Heart right ventricle (tissue), 16 donors: ENCODE results near the gene TP63. TPM values are rescaled to one million over a fixed set of nuclear protein-coding genes. Genes with fewer than 3 reads are reported as not detected.
"Not testable (repeated sequence)": the region's sequence is repeated elsewhere in the genome, so short reads cannot be mapped to it uniquely, and the experiment has no call there.

Experiments
- ATAC-seq, 8 donors: fragments of 200-7000 bp; cut with Tn5 transposase; one replicate each; pipeline ENCODE4 v1.9.1; 2020; ENCODE audit warnings: mild to moderate bottlenecking in 8 of 8, moderate library complexity in 8 of 8, moderate number of reproducible peaks in 1 of 8
- DNase-seq, 2 donors: peaks; one replicate each; pipeline ENCODE4 v3.0.0-alpha.2; 2020
- H3K27ac ChIP-seq, 10 donors: fragments of 200-600 bp; sonication (generic) in 2 of 10; one replicate each; pipeline versions ENCODE4 v1.5.0 to v1.8.0; 2020 to 2022; ENCODE audit warnings: mild to moderate bottlenecking in 3 of 10
- H3K27me3 ChIP-seq, 7 donors: fragments of 200-600 bp; one replicate each; pipeline ENCODE4 v1.8.0; 2021 to 2022; ENCODE audit warnings: mild to moderate bottlenecking in 2 of 7
- H3K36me3 ChIP-seq, 9 donors: fragments of 200-600 bp; sonication (generic) in 1 of 9; one replicate each; pipeline versions ENCODE4 v1.5.0 to v1.8.0; 2020 to 2022; ENCODE audit warnings: mild to moderate bottlenecking in 2 of 9
- H3K4me1 ChIP-seq, 9 donors: fragments of 200-600 bp; sonication (generic) in 1 of 9; one replicate each; pipeline versions ENCODE4 v1.5.0 to v1.8.0; 2020 to 2022; ENCODE audit warnings: mild to moderate bottlenecking in 4 of 9
- H3K4me3 ChIP-seq, 10 donors: fragments of 200-600 bp; sonication (generic) in 2 of 10; one replicate each; pipeline versions ENCODE4 v1.5.0 to v1.8.0; 2020 to 2022; ENCODE audit warnings: mild to moderate bottlenecking in 7 of 10, moderate library complexity in 2 of 10
- H3K9me3 ChIP-seq, 11 donors: fragments of 200-600 bp in 10 of 11; sonication (generic) in 2 of 11; one replicate each; pipeline versions ENCODE4 v1.5.0 to v1.8.0; 2013 to 2022; ENCODE audit warnings: mild to moderate bottlenecking in 2 of 11, control low read depth in 1 of 11, moderate library complexity in 1 of 11
- CTCF ChIP-seq, 9 donors: fragments of 200-600 bp; sonication (generic) in 2 of 9; IDR thresholded peaks; one replicate each; pipeline versions ENCODE4 v1.5.0 to v1.8.0; 2021 to 2022; ENCODE audit warnings: antibody characterized with exemption in 9 of 9, mild to moderate bottlenecking in 5 of 9, moderate library complexity in 1 of 9
- WGBS, 2 donors: extraction: QIAGEN DNeasy Blood & Tissue Kit; methylation state at CpG; one replicate each; pipeline ENCODE4 v1.1.7; 2013; ENCODE audit warnings: inconsistent platforms in 1 of 2; 5-methylcytosine and 5-hydroxymethylcytosine counted together
- intact Hi-C, 10 donors: fragments of 100-400 bp; cut with DNase I; formaldehyde crosslinking; loops; one replicate each; pipeline versions ENCODE4 v1.11.1 to v1.14.2; 2022
- polyA plus RNA-seq, 2 donors: library from polyadenylated mRNA; stranded (reverse); fragments of 200-250 nt; gene quantifications; one replicate each; pipeline ENCODE4 v1.2.3, GENCODE V29; 2013
- total RNA-seq, 10 donors: library from RNA; stranded (reverse); fragmentation: NEBNext Ultra II Directional in 3 of 10; extraction: Animal tissue kit (Norgen Biotek cat#: 25700) in 3 of 10; gene quantifications; one replicate each; pipeline versions ENCODE4 v1.2.1 to v1.2.4, GENCODE V29; 2021 to 2023
- donor health status: Arrhythmogenic right ventricular cardiomyopathy.
- donor health status: ischemic (EF 13 %, LVEDD 7.1; RV severe dilation, severe dysfunction).
- donor health status: healthy with polysubstance abuse.
- donor health status: DM: no; HTN: yes; CAD: no.
- donor health status: DM: no; HTN: no; CAD: no.
- donor health status: ischemic (EF 25% LVEDD 6.9; RV normal size, moderate dysfunction).
- donor health status: ischemic (EF 25% LVEDD 5.7; RV mildly dilated, moderate dysfunction).
- donor health status: healthy.
- donor health status: DM: yes; HTN: yes; CAD: no.
- donor health status: Ischemic cardiomyopathy.
- donor health status: ischemic (EF 35%, LVEDD 5.7; RV mildly dilated, moderate dysfunction).
- donor health status: nonischemic (EF 11% LVEDD 7.7; RV severe dilation, severe dysfunction).
- donor health status: DM: yes; HTN: yes; CAD: no.
- donor health status: PGD.
- donor health status: ischemic (EF 29% LVEDD 5.4; RV normal size, mild dysfunction).
- donor health status: nonischemic (EF 23%, LVEDD 6.1; RV moderate dilation, normal function).

Gene TP63
- total and polyA plus RNA-seq, 12 donors, result 0.07 to 1.5 (median 0.49) TPM

- no peak for TF ChIP-seq CTCF (IDR thresholded peaks at IDR 0.05)
- whole genome bisulfite sequencing, 2 donors, result 54 to 69% methylated on average over 1 of the region's 1 CpG
- intact Hi-C loops, result no loop called here
- Histone ChIP-seq H3K9me3 (no peaks in the 10 kb centered on the region), H3K36me3 (no peaks in the 10 kb centered on the region), H3K27me3 (no peaks in the 10 kb centered on the region), H3K4me1 (no peaks in the 10 kb centered on the region), H3K27ac (no peak overlapping the region), H3K4me3 (no peak overlapping the region)
- ATAC-seq (peak in 1 of 8 donors; percentile 73), DNase-seq (no peak)
Measured at GRCh38 chr3:189664311-189664710, 33.1 kb downstream of the TP63 start.

- H3K4me1 ChIP-seq, H3K27me3 ChIP-seq, H3K9me3 ChIP-seq, H3K4me3 ChIP-seq, intact Hi-C loops, ATAC-seq, DNase-seq, H3K36me3 ChIP-seq, H3K27ac ChIP-seq: not testable (repeated sequence)
- 89 to 94% methylated on average over 3 of the region's 3 CpGs for WGBS, 2 donors
Measured at GRCh38 chr3:189672346-189672745, 41.2 kb downstream of the TP63 start.

GRCh38 chr3:189673535-189673934, 42.3 kb downstream of the TP63 start:
- H3K27ac ChIP-seq, result no peak overlapping the region
- intact Hi-C loops, result no loop called here
- ATAC-seq (no peak), DNase-seq (no peak)
- no peak overlapping the region for H3K4me3 ChIP-seq
- WGBS, 2 donors, result 62 to 66% methylated on average over 2 of the region's 2 CpGs
- H3K36me3 ChIP-seq, result no peaks in the 10 kb centered on the region
- H3K27me3 ChIP-seq, result no peaks in the 10 kb centered on the region
- no peaks in the 10 kb centered on the region for H3K4me1 ChIP-seq
- TF ChIP-seq CTCF (IDR thresholded peaks at IDR 0.05), result no peak
- peaks cover 0 to 17% (median 0%) of the 10 kb centered on the region in 11 donors for H3K9me3 ChIP-seq

GRCh38 chr3:189674249-189674913, 43.2 kb downstream of the TP63 start:
- Histone ChIP-seq H3K4me1 (no peaks in the 10 kb centered on the region), H3K27ac (no peak overlapping the region), H3K4me3 (no peak overlapping the region), H3K9me3 (peaks cover 0 to 26% (median 0%) of the 10 kb centered on the region in 11 donors), H3K36me3 (no peaks in the 10 kb centered on the region), H3K27me3 (no peaks in the 10 kb centered on the region)
- WGBS, 2 donors, result 89 to 90% methylated on average over 6 of the region's 6 CpGs
- intact Hi-C loops, result no loop called here
- no peak for DNase-seq
- ATAC-seq, result no peak
- no peak for TF ChIP-seq CTCF (IDR thresholded peaks at IDR 0.05)

- no peak for ATAC-seq
- 81 to 83% methylated on average over 4 of the region's 4 CpGs for WGBS, 2 donors
- TF ChIP-seq CTCF (IDR thresholded peaks at IDR 0.05), result no peak
- Histone ChIP-seq H3K27ac (no peak overlapping the region), H3K27me3 (no peaks in the 10 kb centered on the region), H3K36me3 (no peaks in the 10 kb centered on the region), H3K4me1 (no peaks in the 10 kb centered on the region), H3K9me3 (peaks cover 0 to 25% (median 0%) of the 10 kb centered on the region in 11 donors), H3K4me3 (no peak overlapping the region)
- no peak for DNase-seq
- intact Hi-C loops, result no loop called here
Measured at GRCh38 chr3:189677667-189678066, 46.5 kb downstream of the TP63 start.
